H9 (cell line): ENCODE data around the gene EFCAB12. TPM values are rescaled to one million over a fixed set of nuclear protein-coding genes. Genes with fewer than 3 reads are reported as not detected.

Experiments
- DNase-seq: peaks from one replicate; pipeline ENCODE4 v3.0.0-alpha.2; 2017
- H2AFZ ChIP-seq: one replicate; pipeline ENCODE4 v1.6.1; 2013; ENCODE audit warnings: mild to moderate bottlenecking, low read length, control low read depth, moderate library complexity
- H2AK5ac ChIP-seq: 2 replicates; pipeline ENCODE4 v1.6.1; 2013; ENCODE audit warnings: low read length, control low read depth, mixed read lengths; ENCODE audit not compliant: insufficient read length
- H2BK120ac ChIP-seq: one replicate; pipeline ENCODE4 v1.6.1; 2013; ENCODE audit warnings: low read depth, mild to moderate bottlenecking, low read length, control low read depth, inconsistent platforms; ENCODE audit not compliant: poor library complexity, severe bottlenecking
- H2BK12ac ChIP-seq: 2 replicates; pipeline ENCODE4 v1.6.1; 2013; ENCODE audit warnings: low read length, control low read depth, mixed read lengths, low read depth; ENCODE audit not compliant: insufficient read length
- H2BK15ac ChIP-seq: 2 replicates; pipeline ENCODE4 v1.6.1; 2013; ENCODE audit warnings: low read depth, low read length, control low read depth
- H2BK20ac ChIP-seq: one replicate; pipeline ENCODE4 v1.6.1; 2013; ENCODE audit warnings: low read depth, mild to moderate bottlenecking, low read length, control low read depth, inconsistent platforms; ENCODE audit not compliant: poor library complexity, severe bottlenecking
- H2BK5ac ChIP-seq: 2 replicates; pipeline ENCODE4 v1.6.1; 2013; ENCODE audit warnings: low read length, control low read depth, mixed read lengths; ENCODE audit not compliant: insufficient read length
- H3K14ac ChIP-seq: 2 replicates; pipeline ENCODE4 v1.6.1; 2013; ENCODE audit warnings: low read length, control low read depth; ENCODE audit not compliant: insufficient read depth
- H3K18ac ChIP-seq: 2 replicates; pipeline ENCODE4 v1.6.1; 2013; ENCODE audit warnings: low read depth, mild to moderate bottlenecking, mixed read lengths, low read length, control low read depth; ENCODE audit not compliant: insufficient read length
- H3K23ac ChIP-seq: 2 replicates; pipeline ENCODE4 v1.6.1; 2013; ENCODE audit warnings: low read length, control low read depth, mixed read lengths, low read depth; ENCODE audit not compliant: insufficient read length
- H3K23me2 ChIP-seq: 2 replicates; pipeline ENCODE4 v1.6.1; 2013; ENCODE audit warnings: low read depth, mild to moderate bottlenecking, mixed read lengths, low read length, control low read depth; ENCODE audit not compliant: insufficient read length, poor library complexity, severe bottlenecking
- H3K27ac ChIP-seq: 2 replicates; pipeline ENCODE4 v1.5.1; 2013; ENCODE audit warnings: low read length, control low read depth, mixed read lengths, low read depth; ENCODE audit not compliant: insufficient read length
- H3K27me3 ChIP-seq: 2 replicates; pipeline ENCODE4 v1.6.1; 2013; ENCODE audit warnings: low read length, control low read depth, inconsistent platforms; ENCODE audit not compliant: insufficient read depth
- H3K4ac ChIP-seq: 2 replicates; pipeline ENCODE4 v1.6.1; 2013; ENCODE audit warnings: low read depth, mild to moderate bottlenecking, control low read depth, inconsistent platforms, low read length, moderate library complexity
- H3K4me1 ChIP-seq: 2 replicates; pipeline ENCODE4 v1.6.1; 2013; ENCODE audit warnings: low read length, control low read depth, inconsistent platforms; ENCODE audit not compliant: insufficient read depth
- H3K4me2 ChIP-seq: 2 replicates; pipeline ENCODE4 v1.6.1; 2013; ENCODE audit warnings: low read length, control low read depth, mixed read lengths; ENCODE audit not compliant: insufficient read length, insufficient read depth
- H3K56ac ChIP-seq: 2 replicates; pipeline ENCODE4 v1.6.1; 2013; ENCODE audit warnings: low read depth, mild to moderate bottlenecking, mixed read lengths, low read length, control low read depth; ENCODE audit not compliant: insufficient read length
- H3K79me1 ChIP-seq: 2 replicates; pipeline ENCODE4 v1.6.1; 2013; ENCODE audit warnings: low read depth, mild to moderate bottlenecking, moderate library complexity, low read length, control low read depth, inconsistent platforms; ENCODE audit not compliant: insufficient read depth, poor library complexity, severe bottlenecking
- H3K79me2 ChIP-seq: 2 replicates; pipeline ENCODE4 v1.6.1; 2013; ENCODE audit warnings: low read length, control low read depth, inconsistent platforms; ENCODE audit not compliant: insufficient read depth
- H3K9ac ChIP-seq: 2 replicates; pipeline ENCODE4 v1.6.1; 2013; ENCODE audit warnings: low read length, control low read depth, mixed read lengths; ENCODE audit not compliant: insufficient read length; ENCODE audit errors: extremely low read depth
- H3K9me3 ChIP-seq: one replicate; pipeline ENCODE4 v1.6.1; 2013; ENCODE audit warnings: low read depth, low read length, inconsistent platforms; ENCODE audit not compliant: control insufficient read depth
- H3T11ph ChIP-seq: one replicate; pipeline ENCODE4 v1.6.1; 2013; ENCODE audit warnings: mild to moderate bottlenecking, low read length, control low read depth, inconsistent platforms
- H4K20me1 ChIP-seq: one replicate; pipeline ENCODE4 v1.6.1; 2013; ENCODE audit not compliant: control insufficient read depth, insufficient read length, insufficient read depth
- H4K5ac ChIP-seq: 2 replicates; pipeline ENCODE4 v1.6.1; 2013; ENCODE audit warnings: low read depth, mild to moderate bottlenecking, mixed read lengths, low read length, control low read depth; ENCODE audit not compliant: insufficient read length
- H4K8ac ChIP-seq: replicated peaks from 2 replicates; pipeline ENCODE4 v1.6.1; 2013; ENCODE audit warnings: low read length, control low read depth, mixed read lengths, low read depth; ENCODE audit not compliant: insufficient read length
- H4K91ac ChIP-seq: 2 replicates; pipeline ENCODE4 v1.6.1; 2013; ENCODE audit warnings: low read depth, mild to moderate bottlenecking, moderate library complexity, mixed read lengths, low read length, control low read depth; ENCODE audit not compliant: insufficient read length
- H3K27ac Mint-ChIP-seq, 3 experiments: 2 replicates in 2 of 3; 3 replicates in 1 of 3; pipeline ENCODE4 v1.8.0; 2020 to 2021; ENCODE audit warnings: mixed read lengths in 3 of 3, mild to moderate bottlenecking in 1 of 3, moderate library complexity in 1 of 3
- H3K27me3 Mint-ChIP-seq: 2 replicates; pipeline ENCODE4 v1.8.0; 2021; ENCODE audit warnings: low read depth, mild to moderate bottlenecking, moderate library complexity, mixed read lengths
- H3K36me3 Mint-ChIP-seq, 3 experiments: 2 replicates in 2 of 3; 3 replicates in 1 of 3; pipeline ENCODE4 v1.8.0; 2020 to 2021; ENCODE audit warnings: low read depth in 3 of 3, mixed read lengths in 3 of 3; ENCODE audit not compliant: insufficient read depth in 1 of 3
- H3K4me1 Mint-ChIP-seq, 2 experiments: 2 replicates each; pipeline ENCODE4 v1.8.0; 2020; ENCODE audit warnings: mixed read lengths in 2 of 2
- H3K4me3 Mint-ChIP-seq, 2 experiments: 2 replicates in 1 of 2; 3 replicates in 1 of 2; pipeline ENCODE4 v1.8.0; 2020 to 2021; ENCODE audit warnings: mild to moderate bottlenecking in 2 of 2, mixed read lengths in 2 of 2, moderate library complexity in 1 of 2
- H3K9me3 Mint-ChIP-seq, 2 experiments: 2 replicates in 1 of 2; 3 replicates in 1 of 2; pipeline ENCODE4 v1.8.0; 2020; ENCODE audit warnings: mild to moderate bottlenecking in 2 of 2, mixed read lengths in 2 of 2, moderate library complexity in 1 of 2
- CTCF ChIP-seq: fragments of 200-600 bp; sonication (generic); conservative IDR thresholded peaks from 3 replicates; pipeline ENCODE4 v1.8.0; 2021; ENCODE audit warnings: antibody characterized with exemption, mild to moderate bottlenecking
- WGBS: extraction: QIAGEN DNeasy Blood & Tissue Kit; methylation state at CpG from one replicate; pipeline ENCODE4 v1.1.7; 2013; ENCODE audit warnings: missing lambda C conversion rate, low lambda C conversion rate, mixed read lengths; ENCODE audit not compliant: insufficient read length; ENCODE audit errors: extremely low coverage; 5-methylcytosine and 5-hydroxymethylcytosine counted together
- total RNA-seq: library from RNA; stranded (reverse); gene quantifications from 2 replicates; pipeline ENCODE4 v1.2.1, GENCODE V29; 2021

Gene EFCAB12
- total RNA-seq, 1 experiment from 2014 or later, result 0.28 TPM

- Mint-ChIP-seq H3K4me1 (peaks cover 0 to 2% of the 10 kb centered on the region in 2 experiments; a peak in 1 of 4 replicates), H3K4me3 (no peak overlapping the region), H3K27ac (no peak overlapping the region), H3K9me3 (peaks cover 3 to 4% of the 10 kb centered on the region in 2 experiments; a peak in 4 of 5 replicates), H3K36me3 (no peaks in the 10 kb centered on the region; a peak in 1 of 7 replicates), H3K27me3 (peaks cover 3% of the 10 kb centered on the region)
- Histone ChIP-seq H2AK5ac (no peak overlapping the region), H3K14ac (no peak overlapping the region), H3K4me2 (no peak overlapping the region), H2BK120ac (no peak overlapping the region), H3T11ph (no peak overlapping the region), H3K9ac (no peak overlapping the region), H3K9me3 (no peaks in the 10 kb centered on the region), H4K8ac (peak overlapping the region; percentile 43), H2BK15ac (no peak overlapping the region), H2BK12ac (no peak overlapping the region), H3K27ac (no peak overlapping the region), H3K23ac (peak overlapping the region; percentile 57), H3K27me3 (no peaks in the 10 kb centered on the region), H3K79me2 (no peaks in the 10 kb centered on the region), H2BK20ac (no peak overlapping the region), H2BK5ac (no peak overlapping the region), H4K20me1 (no peaks in the 10 kb centered on the region), H3K56ac (peak overlapping the region; percentile 27), H3K23me2 (peaks cover 5% of the 10 kb centered on the region), H2AFZ (no peak overlapping the region), H3K18ac (peak overlapping the region; percentile 33), H3K79me1 (no peaks in the 10 kb centered on the region), H4K5ac (peak overlapping the region; percentile 93), H4K91ac (no peak overlapping the region), H3K4ac (no peak overlapping the region), H3K4me1 (no peaks in the 10 kb centered on the region; the same call in 1 of the 2 replicates)
- DNase-seq, result no peak
- WGBS, result 100% methylated on average over 4 of the region's 5 CpGs
- no peak for TF ChIP-seq CTCF
These were observed 58.7 kb downstream of the EFCAB12 start for GRCh38 chr3:129369711-129370110.
